Smooth muscle cell (in vitro differentiated cells): ENCODE results near the gene CYP4A22. TPM values are rescaled to one million over a fixed set of nuclear protein-coding genes. Genes with fewer than 3 reads are reported as not detected.
"Not testable (repeated sequence)": the region's sequence is repeated elsewhere in the genome, so short reads cannot be mapped to it uniquely, and the experiment has no call there.

Experiments
- DNase-seq: peaks from one replicate; lab custom pipeline; 2025; ENCODE audit not compliant: unreplicated experiment; lab: John Stamatoyannopoulos, UW
- H2AFZ ChIP-seq: fragments of 200-600 bp; sonication (generic); 2 replicates; pipeline ENCODE4 v1.6.0; 2016; ENCODE audit warnings: antibody characterized with exemption, low read depth, mild to moderate bottlenecking
- H3F3A ChIP-seq: fragments of 200-600 bp; sonication (generic); 2 replicates; pipeline ENCODE4 v1.6.0; 2017; ENCODE audit warnings: antibody characterized with exemption, low read depth
- H3K27ac ChIP-seq: fragments of 200-600 bp; sonication (generic); 2 replicates; pipeline ENCODE4 v1.5.1; 2016; ENCODE audit warnings: low read depth, mild to moderate bottlenecking
- H3K27me3 ChIP-seq: fragments of 200-600 bp; sonication (generic); 2 replicates; pipeline ENCODE4 v1.6.1; 2016; ENCODE audit warnings: low read depth, mild to moderate bottlenecking
- H3K36me3 ChIP-seq: fragments of 200-600 bp; sonication (generic); 2 replicates; pipeline ENCODE4 v1.5.1; 2016; ENCODE audit warnings: low read depth
- H3K4me1 ChIP-seq: fragments of 200-600 bp; sonication (generic); 2 replicates; pipeline ENCODE4 v1.5.1; 2016; ENCODE audit warnings: low read depth
- H3K4me2 ChIP-seq: fragments of 200-600 bp; sonication (generic); 2 replicates; pipeline ENCODE4 v1.6.0; 2016; ENCODE audit warnings: mild to moderate bottlenecking
- H3K4me3 ChIP-seq: fragments of 200-600 bp; sonication (generic); 2 replicates; pipeline ENCODE4 v1.5.1; 2016; ENCODE audit warnings: mild to moderate bottlenecking
- H3K79me2 ChIP-seq: fragments of 200-600 bp; sonication (generic); 2 replicates; pipeline ENCODE4 v1.6.0; 2016; ENCODE audit warnings: low read depth, mild to moderate bottlenecking
- H3K9ac ChIP-seq: fragments of 200-600 bp; sonication (generic); 2 replicates; pipeline ENCODE4 v1.6.0; 2016; ENCODE audit warnings: low read depth
- H3K9me3 ChIP-seq: fragments of 200-600 bp; sonication (generic); replicated peaks from 2 replicates; pipeline ENCODE4 v1.5.1; 2016; ENCODE audit warnings: low read depth
- H4K20me1 ChIP-seq: fragments of 200-600 bp; sonication (generic); 2 replicates; pipeline ENCODE4 v1.6.0; 2016; ENCODE audit warnings: low read depth
- CTCF ChIP-seq: fragments of 200-600 bp; sonication (generic); IDR thresholded peaks from 2 replicates; pipeline ENCODE4 v1.5.1; 2017; ENCODE audit warnings: borderline replicate concordance, mild to moderate bottlenecking, antibody characterized with exemption; ENCODE audit not compliant: insufficient read depth, poor library complexity, severe bottlenecking
- WGBS: methylation state at CpG from one replicate; pipeline ENCODE4 v1.1.7; 2016; ENCODE audit warnings: low lambda C conversion rate; 5-methylcytosine and 5-hydroxymethylcytosine counted together
- polyA plus RNA-seq: library from polyadenylated mRNA; unstranded; fragments of >200 nt; fragmentation: Nextera tagmentation; extraction: Ambion mirVana; gene quantifications from 2 replicates; pipeline ENCODE4 v1.2.1, GENCODE V29; 2016
- total RNA-seq: library from RNA; depleted of rRNA; stranded (reverse); fragments of >200 nt; gene quantifications from 2 replicates; pipeline ENCODE4 v1.2.3, GENCODE V29; 2014

The CYP4A22 gene
- total RNA-seq, result not detected in 2 replicates
- polyA plus RNA-seq, result not detected in 2 replicates

GRCh38 chr1:47137198-47137597 lies at the start of gene CYP4A22:
Gene CYP4A22, plus strand, starts transcription at chr1:47137441. Its CDS starts 45 bp downstream, at chr1:47137486.
- H3K27me3 ChIP-seq, result peaks cover 6% of the 10 kb centered on the region
- 86% methylated on average over 4 of the region's 4 CpGs for WGBS
- no peaks in the 10 kb centered on the region for H3K9me3 ChIP-seq
- H3K27ac ChIP-seq, result no peak within 1 kb of the TSS
- H3K4me3 ChIP-seq, result no peak within 1 kb of the TSS
- no peaks in the 10 kb centered on the region for H3F3A ChIP-seq
- no peak within 1 kb of the TSS for H3K9ac ChIP-seq
- H2AFZ ChIP-seq, result no peak within 1 kb of the TSS
- TF ChIP-seq CTCF, result no peak
- H3K79me2 ChIP-seq, result no peaks in the 10 kb centered on the region
- H3K4me2 ChIP-seq, result no peak within 1 kb of the TSS
- no peaks in the 10 kb centered on the region for H3K4me1 ChIP-seq
- DNase-seq, result no peak
- no peaks in the 10 kb centered on the region for H4K20me1 ChIP-seq
- no peaks in the 10 kb centered on the region for H3K36me3 ChIP-seq

GRCh38 chr1:47089356-47089755 lies 47.9 kb upstream of the CYP4A22 start:
- 1% methylated on average over 3 of the region's 3 CpGs for WGBS
- not testable (repeated sequence) for H3K4me3 ChIP-seq, H3K4me2 ChIP-seq

GRCh38 chr1:47091476-47091875 lies 45.8 kb upstream of the CYP4A22 start:
- WGBS, result 18% methylated on average over 3 of the region's 3 CpGs
- not testable (repeated sequence) for H3F3A ChIP-seq, H3K4me2 ChIP-seq, H3K27me3 ChIP-seq, H3K27ac ChIP-seq, H4K20me1 ChIP-seq, DNase-seq, H3K79me2 ChIP-seq, H3K36me3 ChIP-seq, H3K9ac ChIP-seq, H3K9me3 ChIP-seq, H2AFZ ChIP-seq, H3K4me3 ChIP-seq, H3K4me1 ChIP-seq
- TF ChIP-seq CTCF, result peak; percentile 27

More at GRCh38 chr1:47089356-47089755, 47.9 kb upstream of the CYP4A22 start:
- H3K27ac ChIP-seq, H4K20me1 ChIP-seq, H3K79me2 ChIP-seq, H3K9ac ChIP-seq, H3K4me1 ChIP-seq, DNase-seq, H3K9me3 ChIP-seq, H2AFZ ChIP-seq, H3K36me3 ChIP-seq, H3F3A ChIP-seq, H3K27me3 ChIP-seq: not testable (repeated sequence)
- TF ChIP-seq CTCF, result peak; percentile 60

- Histone ChIP-seq H3K9ac (no peak overlapping the region), H3K4me3 (no peak overlapping the region), H3K79me2 (no peaks in the 10 kb centered on the region), H3F3A (no peaks in the 10 kb centered on the region), H3K36me3 (no peaks in the 10 kb centered on the region), H3K27me3 (no peaks in the 10 kb centered on the region), H3K4me1 (no peaks in the 10 kb centered on the region), H3K27ac (no peak overlapping the region), H3K4me2 (no peak overlapping the region), H2AFZ (no peak overlapping the region), H3K9me3 (no peaks in the 10 kb centered on the region), H4K20me1 (no peaks in the 10 kb centered on the region)
- no peak for TF ChIP-seq CTCF
- WGBS, result 87% methylated on average over 3 of the region's 3 CpGs
- DNase-seq, result no peak
Observed at GRCh38 chr1:47104816-47105215, 32.4 kb upstream of the CYP4A22 start.
